Stomach (tissue), 4 donors: ENCODE data around the gene MREG.

ENCODE experiments used
- POLR2A ChIP-seq, 4 donors: fragments of 450-650 bp; IDR thresholded peaks; one replicate each; pipeline ENCODE4 v1.6.1; 2016; ENCODE audit warnings: antibody characterized with exemption in 4 of 4, control low read depth in 2 of 4, mild to moderate bottlenecking in 1 of 4, moderate library complexity in 1 of 4
- POLR2AphosphoS5 ChIP-seq, 3 donors: sonication (generic); formaldehyde crosslinking; IDR thresholded peaks; one replicate each; pipeline ENCODE4 v1.6.1; 2016; ENCODE audit warnings: antibody characterized with exemption in 3 of 3
- TF ChIP-seq, protein P1 (sequence below), 7 experiments: fragments of 450-650 bp in 4 of 7; fragments of 200-600 bp in 3 of 7; sonication (generic) in 3 of 7; IDR thresholded peaks; one replicate each; pipeline ENCODE4 v1.5.1; 2016 to 2019; ENCODE audit warnings: antibody characterized with exemption in 7 of 7, control low read depth in 2 of 7, mild to moderate bottlenecking in 1 of 7

DNA sequence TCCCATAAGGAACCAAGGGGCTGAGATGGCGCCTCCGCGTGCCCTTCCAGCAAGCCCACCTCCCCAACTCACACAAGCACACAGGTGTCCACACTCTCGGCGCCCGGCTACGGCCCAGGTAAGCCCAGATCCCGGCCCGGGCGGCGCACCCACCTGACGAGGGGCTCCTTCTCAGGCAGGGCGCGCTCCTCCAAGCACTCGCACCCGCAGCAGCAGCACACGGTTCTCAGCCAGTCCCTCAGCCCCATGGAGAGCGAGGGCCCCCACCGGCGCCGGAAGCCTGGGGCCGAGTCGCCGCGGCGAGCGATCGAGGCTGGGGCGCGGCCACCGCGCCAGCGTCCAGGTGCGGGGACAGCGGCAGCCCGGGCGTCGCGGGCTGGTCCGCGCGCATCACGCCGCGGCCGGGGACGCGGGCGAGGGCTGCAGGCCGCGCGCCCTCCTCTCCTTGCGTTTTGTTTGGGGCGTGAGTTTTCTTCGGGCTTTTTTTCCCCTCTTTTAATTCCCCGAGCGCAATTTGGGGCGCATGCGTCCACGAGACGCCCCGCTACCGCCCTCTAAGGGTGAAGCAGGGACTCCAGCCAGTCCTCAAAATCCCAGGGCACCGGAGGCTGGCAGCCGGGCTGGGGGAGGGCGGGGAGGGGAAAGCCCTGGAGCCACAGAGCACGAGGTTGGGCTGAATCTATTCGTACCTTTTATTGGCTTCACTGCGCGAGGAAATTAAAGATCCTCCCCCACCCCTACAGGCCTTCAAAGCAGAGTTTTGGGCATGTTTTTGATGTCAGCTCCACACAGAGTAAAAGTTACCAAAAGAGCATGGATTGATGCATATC is at the start of gene MREG:
- TF ChIP-seq POLR2A (IDR thresholded peaks at IDR 0.05) (no peak), POLR2AphosphoS5 (IDR thresholded peaks at IDR 0.05) (no peak)
- TF ChIP-seq, protein P1, sequence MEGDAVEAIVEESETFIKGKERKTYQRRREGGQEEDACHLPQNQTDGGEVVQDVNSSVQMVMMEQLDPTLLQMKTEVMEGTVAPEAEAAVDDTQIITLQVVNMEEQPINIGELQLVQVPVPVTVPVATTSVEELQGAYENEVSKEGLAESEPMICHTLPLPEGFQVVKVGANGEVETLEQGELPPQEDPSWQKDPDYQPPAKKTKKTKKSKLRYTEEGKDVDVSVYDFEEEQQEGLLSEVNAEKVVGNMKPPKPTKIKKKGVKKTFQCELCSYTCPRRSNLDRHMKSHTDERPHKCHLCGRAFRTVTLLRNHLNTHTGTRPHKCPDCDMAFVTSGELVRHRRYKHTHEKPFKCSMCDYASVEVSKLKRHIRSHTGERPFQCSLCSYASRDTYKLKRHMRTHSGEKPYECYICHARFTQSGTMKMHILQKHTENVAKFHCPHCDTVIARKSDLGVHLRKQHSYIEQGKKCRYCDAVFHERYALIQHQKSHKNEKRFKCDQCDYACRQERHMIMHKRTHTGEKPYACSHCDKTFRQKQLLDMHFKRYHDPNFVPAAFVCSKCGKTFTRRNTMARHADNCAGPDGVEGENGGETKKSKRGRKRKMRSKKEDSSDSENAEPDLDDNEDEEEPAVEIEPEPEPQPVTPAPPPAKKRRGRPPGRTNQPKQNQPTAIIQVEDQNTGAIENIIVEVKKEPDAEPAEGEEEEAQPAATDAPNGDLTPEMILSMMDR (IDR thresholded peaks at IDR 0.05), result peak in 4 of 7 experiments; percentile 23 to 73 (median 71)
